Spleen (tissue), 11 donors: ENCODE data around the gene TDRD12. TPM values are rescaled to one million over a fixed set of nuclear protein-coding genes. Genes with fewer than 3 reads are reported as not detected.
"Not testable (repeated sequence)": the region's sequence is repeated elsewhere in the genome, so short reads cannot be mapped to it uniquely, and the experiment has no call there.

Experiments
- DNase-seq: peaks from one replicate; pipeline ENCODE4 v3.0.0-alpha.2; 2020
- H3K27ac ChIP-seq, 8 donors: fragments of 200-600 bp; sonication (generic) in 7 of 8; 1 replicate in 4 of 8; 2 replicates in 4 of 8; pipeline versions ENCODE4 v1.5.0 to v1.8.0; 2016 to 2021; ENCODE audit warnings: inconsistent platforms in 4 of 8, mild to moderate bottlenecking in 4 of 8, moderate library complexity in 1 of 8
- H3K27me3 ChIP-seq, 7 donors: fragments of 200-600 bp; sonication (generic) in 6 of 7; replicated peaks in 1 of 7; 1 replicate in 4 of 7; 2 replicates in 3 of 7; pipeline versions ENCODE4 v1.5.0 to v1.8.0; 2016 to 2021; ENCODE audit warnings: inconsistent platforms in 3 of 7, mild to moderate bottlenecking in 1 of 7
- H3K36me3 ChIP-seq, 6 donors: fragments of 200-600 bp; sonication (generic) in 5 of 6; 1 replicate in 4 of 6; 2 replicates in 2 of 6; pipeline versions ENCODE4 v1.5.0 to v1.8.0; 2016 to 2021; ENCODE audit warnings: inconsistent platforms in 2 of 6
- H3K4me1 ChIP-seq, 6 donors: fragments of 200-600 bp; sonication (generic) in 5 of 6; 1 replicate in 3 of 6; 2 replicates in 3 of 6; pipeline versions ENCODE4 v1.5.0 to v1.8.0; 2016 to 2021; ENCODE audit warnings: inconsistent platforms in 3 of 6
- H3K4me3 ChIP-seq, 8 donors: fragments of 200-600 bp; sonication (generic) in 7 of 8; 1 replicate in 4 of 8; 2 replicates in 4 of 8; pipeline versions ENCODE4 v1.5.0 to v1.8.0; 2016 to 2021; ENCODE audit warnings: inconsistent platforms in 4 of 8, mild to moderate bottlenecking in 4 of 8, moderate library complexity in 2 of 8
- H3K9me3 ChIP-seq, 8 donors: fragments of 200-600 bp; sonication (generic) in 7 of 8; 1 replicate in 4 of 8; 2 replicates in 4 of 8; pipeline versions ENCODE4 v1.5.0 to v1.8.0; 2016 to 2021; ENCODE audit warnings: inconsistent platforms in 4 of 8
- POLR2A ChIP-seq, 3 donors: fragments of 450-650 bp; IDR thresholded peaks; one replicate each; pipeline ENCODE4 v1.5.1; 2017; ENCODE audit warnings: antibody characterized with exemption in 3 of 3, mild to moderate bottlenecking in 1 of 3
- POLR2AphosphoS5 ChIP-seq, 3 donors: sonication (generic); formaldehyde crosslinking; IDR thresholded peaks; one replicate each; pipeline ENCODE4 v1.5.1; 2017; ENCODE audit warnings: antibody characterized with exemption in 3 of 3
- WGBS, 5 donors: extraction: QIAGEN DNeasy Blood & Tissue Kit in 3 of 5; methylation state at CpG; one replicate each; pipeline versions ENCODE4 v1.1.5 to v1.1.7; 2013 to 2018; 5-methylcytosine and 5-hydroxymethylcytosine counted together
- intact Hi-C: fragments of 100-400 bp; cut with DNase I; formaldehyde crosslinking; loops from one replicate; pipeline ENCODE4 v1.15.0; 2023; ENCODE audit warnings: low total_unique reads
- polyA plus RNA-seq, 3 donors: library from polyadenylated mRNA; stranded (reverse); fragments of 200-250 nt; gene quantifications; one replicate each; pipeline ENCODE4 v1.2.1, GENCODE V29; 2013
- total RNA-seq, 7 donors: library from RNA; depleted of rRNA in 3 of 7; stranded (reverse); fragments of >200 nt in 3 of 7; fragmentation: NEBNext Ultra II Directional in 4 of 7; extraction: Animal tissue kit (Norgen Biotek cat#: 25700) in 4 of 7; gene quantifications; one replicate each; pipeline versions ENCODE4 v1.1.0 to v1.2.1, GENCODE V29; 2016 to 2021
- TF ChIP-seq, protein P1 (sequence below), 11 experiments: fragments of 200-600 bp in 7 of 11; fragments of 450-650 bp in 4 of 11; sonication (generic) in 4 of 11; IDR thresholded peaks in 8 of 11; conservative IDR thresholded peaks in 3 of 11; 1 replicate in 7 of 11; 2 replicates in 4 of 11; pipeline versions ENCODE4 v1.4.0 to v1.8.0; 2016 to 2021; ENCODE audit warnings: antibody characterized with exemption in 11 of 11, inconsistent platforms in 4 of 11, mild to moderate bottlenecking in 1 of 11
- donor health status: healthy with polysubstance abuse.
- donor health status: DM: no; HTN: no; CAD: no; lungs with moderate emphysema.
- donor health status: DM: no; HTN: no; CAD: no.
- donor health status: Bipolar disorder and iron deficiency.
- donor health status: healthy.
- donor health status: DM: no; HTN: no; CAD: no.
- donor health status: DM: yes; HTN: yes; CAD: no.

Gene TDRD12
- total and polyA plus RNA-seq, 10 donors = 0.03 to 4.3 (median 0.33) TPM; not detected in 4

DNA sequence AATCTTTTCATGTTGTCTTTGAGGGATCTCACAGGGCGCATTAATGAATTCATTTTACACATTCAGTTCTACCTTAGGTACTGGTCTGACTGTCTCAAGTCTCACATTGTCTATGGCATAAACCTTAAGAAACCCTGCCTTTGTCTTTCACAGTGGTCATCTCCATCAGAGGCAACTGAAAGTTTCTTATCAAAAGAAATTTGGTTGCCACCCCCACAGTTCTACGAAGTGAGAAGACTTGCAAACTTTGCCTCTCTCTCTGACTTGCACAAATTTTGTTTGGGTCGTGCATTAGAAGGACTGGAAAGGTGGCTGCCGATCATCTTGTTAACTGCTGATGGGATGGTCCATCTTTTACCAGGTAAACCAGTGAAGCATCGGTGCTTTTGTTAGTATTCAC, 10.5 kb upstream of the TDRD12 start:
- peaks cover 0 to 90% (median 39%) of the 10 kb centered on the region in 6 donors for H3K36me3 ChIP-seq

DNA sequence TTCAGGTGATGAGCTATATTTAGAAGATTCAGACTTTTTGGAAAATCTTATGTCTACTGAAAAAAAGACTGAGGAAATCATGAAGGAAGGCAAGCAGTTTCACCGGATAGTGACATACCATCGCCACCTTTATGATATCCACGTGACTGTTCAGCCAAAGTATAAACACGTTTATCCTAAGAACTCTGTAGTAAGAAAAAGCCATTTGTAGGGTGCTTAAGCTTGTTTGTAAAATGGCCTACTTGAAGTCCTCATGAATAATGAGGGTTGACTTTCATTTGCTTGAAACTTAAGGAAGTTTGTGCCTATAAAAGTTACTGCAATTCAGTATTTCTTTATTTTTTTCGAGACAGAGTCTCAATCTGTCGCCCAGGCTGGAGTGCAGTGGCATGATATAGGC, 7.8 kb upstream of the TDRD12 start:
- Histone ChIP-seq H3K36me3 (peaks cover 0 to 89% (median 41%) of the 10 kb centered on the region in 6 donors), H3K9me3 (no peaks in the 10 kb centered on the region), H3K4me1 (peaks cover 0 to 10% (median 0%) of the 10 kb centered on the region in 6 donors), H3K4me3 (no peak overlapping the region), H3K27ac (no peak overlapping the region), H3K27me3 (no peaks in the 10 kb centered on the region)
- whole genome bisulfite sequencing, 5 donors = 92 to 98% (median 96%) methylated on average over 6 of the region's 6 CpGs
- intact Hi-C loops = no loop called here
- no peak for TF ChIP-seq POLR2A (IDR thresholded peaks at IDR 0.05)
- TF ChIP-seq POLR2AphosphoS5 (IDR thresholded peaks at IDR 0.05) = no peak
- TF ChIP-seq, protein P1, sequence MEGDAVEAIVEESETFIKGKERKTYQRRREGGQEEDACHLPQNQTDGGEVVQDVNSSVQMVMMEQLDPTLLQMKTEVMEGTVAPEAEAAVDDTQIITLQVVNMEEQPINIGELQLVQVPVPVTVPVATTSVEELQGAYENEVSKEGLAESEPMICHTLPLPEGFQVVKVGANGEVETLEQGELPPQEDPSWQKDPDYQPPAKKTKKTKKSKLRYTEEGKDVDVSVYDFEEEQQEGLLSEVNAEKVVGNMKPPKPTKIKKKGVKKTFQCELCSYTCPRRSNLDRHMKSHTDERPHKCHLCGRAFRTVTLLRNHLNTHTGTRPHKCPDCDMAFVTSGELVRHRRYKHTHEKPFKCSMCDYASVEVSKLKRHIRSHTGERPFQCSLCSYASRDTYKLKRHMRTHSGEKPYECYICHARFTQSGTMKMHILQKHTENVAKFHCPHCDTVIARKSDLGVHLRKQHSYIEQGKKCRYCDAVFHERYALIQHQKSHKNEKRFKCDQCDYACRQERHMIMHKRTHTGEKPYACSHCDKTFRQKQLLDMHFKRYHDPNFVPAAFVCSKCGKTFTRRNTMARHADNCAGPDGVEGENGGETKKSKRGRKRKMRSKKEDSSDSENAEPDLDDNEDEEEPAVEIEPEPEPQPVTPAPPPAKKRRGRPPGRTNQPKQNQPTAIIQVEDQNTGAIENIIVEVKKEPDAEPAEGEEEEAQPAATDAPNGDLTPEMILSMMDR (IDR thresholded peaks at IDR 0.05 in 8 of 11, conservative IDR thresholded peaks at IDR 0.05 in 3 of 11) = no peak
- DNase-seq = no peak

More for the DNA sequence above, 10.5 kb upstream of the TDRD12 start:
- Histone ChIP-seq H3K27ac (peak overlapping the region in 4 of 8 donors; percentile 15 to 42 (median 28)), H3K27me3 (no peaks in the 10 kb centered on the region), H3K4me1 (peaks cover 0 to 10% (median 0%) of the 10 kb centered on the region in 6 donors), H3K4me3 (no peak overlapping the region), H3K9me3 (peaks cover under 1 to 13% (median 10%) of the 10 kb centered on the region in 8 donors)
- 84 to 97% (median 90%) methylated on average over 5 of the region's 5 CpGs for WGBS, 5 donors
- TF ChIP-seq POLR2A (IDR thresholded peaks at IDR 0.05) = no peak
- TF ChIP-seq, protein P1 (IDR thresholded peaks at IDR 0.05 in 8 of 11, conservative IDR thresholded peaks at IDR 0.05 in 3 of 11) = no peak
- TF ChIP-seq POLR2AphosphoS5 (IDR thresholded peaks at IDR 0.05) = no peak
- no peak for DNase-seq
- intact Hi-C loops = no loop called here

DNA sequence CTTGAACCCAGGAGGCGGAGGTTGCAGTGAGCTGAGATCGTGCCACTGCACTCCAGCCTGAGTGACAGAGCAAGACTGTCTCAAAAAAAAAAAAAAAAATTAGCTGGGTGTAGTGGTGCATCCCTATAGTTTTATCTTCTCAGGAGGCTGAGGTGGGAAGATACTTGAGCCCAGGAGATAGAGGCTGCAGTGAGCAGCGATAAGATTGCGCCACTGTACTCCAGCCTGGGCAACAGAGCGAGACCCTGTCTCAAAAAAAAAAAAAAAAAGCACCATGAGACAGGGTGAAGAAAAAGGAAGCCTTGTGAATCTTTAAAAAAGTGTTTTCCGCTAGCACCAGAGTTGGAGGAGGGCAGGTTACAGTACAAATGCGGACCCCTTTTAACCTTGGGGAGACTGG, 3.4 kb upstream of the TDRD12 start:
- H3K27me3 ChIP-seq, intact Hi-C loops, DNase-seq, H3K4me1 ChIP-seq, H3K27ac ChIP-seq, H3K4me3 ChIP-seq, H3K9me3 ChIP-seq: not testable (repeated sequence)
- peaks cover 0 to 67% (median 34%) of the 10 kb centered on the region in 6 donors for H3K36me3 ChIP-seq
- WGBS, 5 donors = 95 to 98% (median 96%) methylated on average over 7 of the region's 7 CpGs

DNA sequence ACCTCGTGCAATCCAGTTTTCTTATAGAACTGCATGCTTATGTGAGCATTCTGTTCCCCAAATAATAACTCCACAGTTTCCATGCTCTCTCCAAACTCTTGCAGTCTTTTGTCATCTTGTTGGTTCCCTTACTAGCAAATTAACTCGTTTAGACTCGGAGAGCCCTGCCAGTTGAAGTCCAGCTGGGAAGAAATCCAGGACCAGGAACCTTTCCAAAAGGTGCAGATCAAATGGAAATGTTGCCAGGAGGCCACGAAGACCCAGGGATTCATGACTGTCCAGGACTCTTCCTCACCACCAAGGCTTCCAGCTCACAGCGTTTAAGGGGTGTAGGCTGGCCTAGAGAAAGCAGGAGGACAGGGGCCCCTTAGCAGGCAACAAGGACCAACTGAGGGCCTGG, 2.1 kb upstream of the TDRD12 start:
- H3K4me3 ChIP-seq = no peak overlapping the region
- no peak overlapping the region for H3K27ac ChIP-seq
- TF ChIP-seq POLR2AphosphoS5 (IDR thresholded peaks at IDR 0.05) = no peak
- no peak for TF ChIP-seq POLR2A (IDR thresholded peaks at IDR 0.05)
- TF ChIP-seq, protein P1 (IDR thresholded peaks at IDR 0.05 in 8 of 11, conservative IDR thresholded peaks at IDR 0.05 in 3 of 11) = no peak
- no peaks in the 10 kb centered on the region for H3K4me1 ChIP-seq
- intact Hi-C loops = no loop called here
- peaks cover 0 to 55% (median 25%) of the 10 kb centered on the region in 6 donors for H3K36me3 ChIP-seq
- WGBS, 5 donors = 87 to 97% (median 95%) methylated on average over 5 of the region's 5 CpGs
- no peaks in the 10 kb centered on the region for H3K27me3 ChIP-seq
- no peak for DNase-seq
- peaks cover 0 to 6% (median 0%) of the 10 kb centered on the region in 8 donors for H3K9me3 ChIP-seq

DNA sequence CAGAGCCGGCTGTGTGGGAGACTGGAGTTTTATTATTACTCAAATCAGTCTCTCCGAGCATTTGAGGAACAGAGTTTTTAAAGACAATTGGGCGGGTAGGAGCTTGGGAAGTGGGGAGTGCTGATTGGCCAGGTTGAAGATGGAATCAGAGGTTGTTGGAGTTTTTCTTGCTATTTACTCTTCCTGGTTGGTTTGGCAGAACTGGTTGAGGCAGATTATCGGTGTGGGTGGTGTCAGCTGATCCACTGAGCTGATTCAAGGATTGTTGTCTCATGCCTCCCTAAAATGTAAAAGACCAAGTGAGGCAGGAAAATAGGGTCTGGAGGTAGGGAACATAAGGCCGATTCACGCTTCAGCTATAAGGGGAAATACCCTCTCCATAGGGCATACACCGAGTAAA, 1.3 kb upstream of the TDRD12 start:
- intact Hi-C loops = no loop called here
- 88 to 92% (median 90%) methylated on average over 7 of the region's 7 CpGs for WGBS, 5 donors

More for the DNA sequence above, 1.3 kb upstream of the TDRD12 start:
- H3K9me3 ChIP-seq = peaks cover 0 to 6% (median 0%) of the 10 kb centered on the region in 8 donors
- no peak for DNase-seq
- H3K36me3 ChIP-seq = peaks cover 0 to 47% (median 17%) of the 10 kb centered on the region in 6 donors
- no peak overlapping the region for H3K27ac ChIP-seq
- no peak for TF ChIP-seq POLR2AphosphoS5 (IDR thresholded peaks at IDR 0.05)
- TF ChIP-seq, protein P1 (IDR thresholded peaks at IDR 0.05 in 8 of 11, conservative IDR thresholded peaks at IDR 0.05 in 3 of 11) = no peak
- no peak for TF ChIP-seq POLR2A (IDR thresholded peaks at IDR 0.05)
- no peak overlapping the region for H3K4me3 ChIP-seq
- H3K4me1 ChIP-seq = no peaks in the 10 kb centered on the region
- no peaks in the 10 kb centered on the region for H3K27me3 ChIP-seq
